BLaER1 treated with 17β-estradiol and CSF1 and Interleukin-3, amounts not matched to agents 10 nM and 100 nM (cell line): ENCODE results near the gene FNDC5.

ENCODE experiments used
- H3K27ac ChIP-seq, 11 experiments: shearing (Covaris generic); formaldehyde crosslinking; 2 replicates each; pipeline ENCODE4 v1.8.1; 2022
- H3K27me3 ChIP-seq, 11 experiments: shearing (Covaris generic); formaldehyde crosslinking; 2 replicates each; pipeline ENCODE4 v1.8.1; 2022
- H3K36me3 ChIP-seq, 11 experiments: shearing (Covaris generic); formaldehyde crosslinking; 2 replicates each; pipeline ENCODE4 v1.8.1; 2022
- H3K4me1 ChIP-seq, 10 experiments: shearing (Covaris generic); formaldehyde crosslinking; 2 replicates each; pipeline ENCODE4 v1.8.1; 2022
- H3K4me2 ChIP-seq, 11 experiments: shearing (Covaris generic); formaldehyde crosslinking; 2 replicates each; pipeline ENCODE4 v1.8.1; 2022
- H3K4me3 ChIP-seq, 10 experiments: shearing (Covaris generic); formaldehyde crosslinking; 2 replicates each; pipeline ENCODE4 v1.8.1; 2022
- H3K9ac ChIP-seq, 11 experiments: shearing (Covaris generic); formaldehyde crosslinking; 2 replicates each; pipeline ENCODE4 v1.8.1; 2022
- H3K9me3 ChIP-seq, 11 experiments: shearing (Covaris generic); formaldehyde crosslinking; replicated peaks in 1 of 11; 2 replicates each; pipeline ENCODE4 v1.8.1; 2022
- H4K20me1 ChIP-seq, 11 experiments: shearing (Covaris generic); formaldehyde crosslinking; 2 replicates each; pipeline ENCODE4 v1.8.1; 2022
- Cebpa-rat ChIP-seq, 11 experiments: shearing (Covaris generic); IDR thresholded peaks; 2 replicates each; pipeline ENCODE4 v1.8.1; 2022

Gene FNDC5

GRCh38 chr1:32865639-32866405 is 4.9 kb downstream of the FNDC5 start:
- Histone ChIP-seq H3K27ac (no peak overlapping the region), H3K36me3 (peaks cover 8 to 54% (median 36%) of the 10 kb centered on the region in 11 experiments; a peak in 21 of 22 replicates), H3K4me2 (no peak overlapping the region), H3K27me3 (peaks cover 22 to 33% (median 29%) of the 10 kb centered on the region in 11 experiments), H4K20me1 (peaks cover 0 to 53% (median 13%) of the 10 kb centered on the region in 11 experiments; a peak in 15 of 22 replicates), H3K9ac (no peak overlapping the region), H3K4me1 (peaks cover under 1 to 34% (median 8%) of the 10 kb centered on the region in 10 experiments; a peak in 17 of 20 replicates), H3K4me3 (no peak overlapping the region), H3K9me3 (no peaks in the 10 kb centered on the region)
- no peak for TF ChIP-seq Cebpa-rat (IDR thresholded peaks at IDR 0.05)

- Histone ChIP-seq H3K27ac (no peak overlapping the region), H3K27me3 (peaks cover 8 to 20% (median 16%) of the 10 kb centered on the region in 11 experiments), H3K36me3 (peaks cover 11 to 67% (median 43%) of the 10 kb centered on the region in 11 experiments; a peak in 21 of 22 replicates), H3K4me3 (no peak overlapping the region), H4K20me1 (peaks cover 0 to 42% (median 6%) of the 10 kb centered on the region in 11 experiments; a peak in 10 of 22 replicates), H3K4me2 (no peak overlapping the region), H3K4me1 (peaks cover 0 to 37% (median 0%) of the 10 kb centered on the region in 10 experiments; a peak in 5 of 20 replicates), H3K9ac (no peak overlapping the region), H3K9me3 (no peaks in the 10 kb centered on the region)
- no peak for TF ChIP-seq Cebpa-rat (IDR thresholded peaks at IDR 0.05)
Observed at GRCh38 chr1:32864375-32865019, 6.2 kb downstream of the FNDC5 start.

- peaks cover 0 to 41% (median under 1%) of the 10 kb centered on the region in 11 experiments; a peak in 6 of 22 replicates for H4K20me1 ChIP-seq
- peaks cover 0 to 37% (median 0%) of the 10 kb centered on the region in 10 experiments; a peak in 4 of 20 replicates for H3K4me1 ChIP-seq
- no peaks in the 10 kb centered on the region for H3K9me3 ChIP-seq
- no peak overlapping the region for H3K4me3 ChIP-seq
- no peak overlapping the region for H3K9ac ChIP-seq
- H3K36me3 ChIP-seq: peaks cover 16 to 73% (median 49%) of the 10 kb centered on the region in 11 experiments
- H3K27me3 ChIP-seq: peaks cover 2 to 13% (median 9%) of the 10 kb centered on the region in 11 experiments
- H3K4me2 ChIP-seq: peak overlapping the region in 1 of 11 experiments; percentile 65; a peak in 1 of 22 replicates
- no peak overlapping the region for H3K27ac ChIP-seq
- TF ChIP-seq Cebpa-rat (IDR thresholded peaks at IDR 0.05): no peak
Observed at GRCh38 chr1:32863881-32864245, 6.8 kb downstream of the FNDC5 start.

- H3K36me3 ChIP-seq: peaks cover 21 to 76% (median 54%) of the 10 kb centered on the region in 11 experiments
- H3K4me3 ChIP-seq: no peak overlapping the region
- H4K20me1 ChIP-seq: peaks cover 0 to 37% (median 0%) of the 10 kb centered on the region in 11 experiments; a peak in 4 of 22 replicates
- no peak overlapping the region for H3K27ac ChIP-seq
- TF ChIP-seq Cebpa-rat (IDR thresholded peaks at IDR 0.05): no peak
- H3K9ac ChIP-seq: no peak overlapping the region
- peaks cover 0 to 37% (median 0%) of the 10 kb centered on the region in 10 experiments; a peak in 4 of 20 replicates for H3K4me1 ChIP-seq
- H3K27me3 ChIP-seq: peaks cover 0 to 8% (median 4%) of the 10 kb centered on the region in 11 experiments; a peak in 13 of 22 replicates
- peak overlapping the region in 2 of 11 experiments; percentile 52 to 65; a peak in 3 of 22 replicates for H3K4me2 ChIP-seq
- H3K9me3 ChIP-seq: no peaks in the 10 kb centered on the region
Observed at GRCh38 chr1:32863218-32863880, 7.4 kb downstream of the FNDC5 start.

- peaks cover 0 to 25% (median 0%) of the 10 kb centered on the region in 11 experiments; a peak in 4 of 22 replicates for H4K20me1 ChIP-seq
- H3K27me3 ChIP-seq: no peaks in the 10 kb centered on the region; a peak in 1 of 22 replicates
- H3K4me1 ChIP-seq: peaks cover 0 to 37% (median 0%) of the 10 kb centered on the region in 10 experiments; a peak in 4 of 20 replicates
- H3K9me3 ChIP-seq: no peaks in the 10 kb centered on the region
- H3K9ac ChIP-seq: no peak overlapping the region
- H3K36me3 ChIP-seq: peaks cover 34 to 77% (median 67%) of the 10 kb centered on the region in 11 experiments
- H3K4me3 ChIP-seq: no peak overlapping the region
- H3K27ac ChIP-seq: no peak overlapping the region; a peak in 1 of 22 replicates
- no peak for TF ChIP-seq Cebpa-rat (IDR thresholded peaks at IDR 0.05)
- H3K4me2 ChIP-seq: peak overlapping the region in 2 of 11 experiments; percentile 52 to 65; a peak in 4 of 22 replicates
Observed at GRCh38 chr1:32861904-32862695, 8.6 kb downstream of the FNDC5 start.

GRCh38 chr1:32860566-32860965 is 10.1 kb downstream of the FNDC5 start:
- Histone ChIP-seq H3K9me3 (no peaks in the 10 kb centered on the region), H3K27me3 (no peaks in the 10 kb centered on the region), H3K36me3 (peaks cover 49 to 93% (median 82%) of the 10 kb centered on the region in 11 experiments), H3K4me1 (peaks cover 0 to 37% (median 0%) of the 10 kb centered on the region in 10 experiments; a peak in 4 of 20 replicates), H3K27ac (no peak overlapping the region), H4K20me1 (peaks cover 0 to 24% (median 0%) of the 10 kb centered on the region in 11 experiments; a peak in 4 of 22 replicates), H3K4me3 (no peak overlapping the region), H3K9ac (no peak overlapping the region), H3K4me2 (no peak overlapping the region)
- no peak for TF ChIP-seq Cebpa-rat (IDR thresholded peaks at IDR 0.05)

GRCh38 chr1:32859915-32860314 is 10.8 kb downstream of the FNDC5 start:
- Histone ChIP-seq H3K36me3 (peaks cover 56 to 99% (median 89%) of the 10 kb centered on the region in 11 experiments), H4K20me1 (peaks cover 0 to 24% (median 0%) of the 10 kb centered on the region in 11 experiments; a peak in 4 of 22 replicates), H3K27me3 (no peaks in the 10 kb centered on the region), H3K27ac (no peak overlapping the region), H3K4me2 (no peak overlapping the region), H3K9me3 (no peaks in the 10 kb centered on the region), H3K4me1 (peaks cover 0 to 37% (median 0%) of the 10 kb centered on the region in 10 experiments; a peak in 4 of 20 replicates), H3K9ac (no peak overlapping the region), H3K4me3 (no peak overlapping the region)
- no peak for TF ChIP-seq Cebpa-rat (IDR thresholded peaks at IDR 0.05)

GRCh38 chr1:32858791-32859190 is 11.9 kb downstream of the FNDC5 start:
- H3K9me3 ChIP-seq: no peaks in the 10 kb centered on the region
- no peak overlapping the region for H3K4me3 ChIP-seq
- no peak overlapping the region for H3K9ac ChIP-seq
- peaks cover 0 to 34% (median 0%) of the 10 kb centered on the region in 10 experiments; a peak in 4 of 20 replicates for H3K4me1 ChIP-seq
- H3K27me3 ChIP-seq: no peaks in the 10 kb centered on the region
- TF ChIP-seq Cebpa-rat (IDR thresholded peaks at IDR 0.05): no peak
- no peak overlapping the region for H3K27ac ChIP-seq
- no peak overlapping the region for H3K4me2 ChIP-seq
- peaks cover 0 to 23% (median 0%) of the 10 kb centered on the region in 11 experiments; a peak in 4 of 22 replicates for H4K20me1 ChIP-seq
- H3K36me3 ChIP-seq: peaks cover 59 to 100% (median 91%) of the 10 kb centered on the region in 11 experiments
